ENCODE measurements around the gene SULT2A1. TPM values are rescaled to one million over a fixed set of nuclear protein-coding genes. Genes with fewer than 3 reads are reported as not detected.

The SULT2A1 gene
- total RNA-seq, 2 experiments from 2014 or later = not detected

Other genes starting within 250 kb of the SULT2A1 start
- gene EHD2, start 172.9 kb downstream of the SULT2A1 start, total RNA-seq = under 1 TPM; 0.10 to 0.17 TPM
- 100 to 1,000 TPM; 201 to 204 TPM for gene NOP53, start 140.8 kb downstream of the SULT2A1 start, total RNA-seq
- gene SELENOW, start 107.6 kb downstream of the SULT2A1 start, total RNA-seq = 100 to 1,000 TPM in 1 of 2 experiments, 10 to 100 TPM in 1; 98.8 to 101 TPM
- gene TPRX1, start 81.8 kb downstream of the SULT2A1 start, total RNA-seq = not detected
- not detected for gene CRX, start 64.4 kb downstream of the SULT2A1 start, total RNA-seq
- gene TPRX2, start 27.1 kb downstream of the SULT2A1 start, total RNA-seq = not detected
- not detected for gene BSPH1, start 105.9 kb upstream of the SULT2A1 start, total RNA-seq
- gene ELSPBP1, start 108.3 kb upstream of the SULT2A1 start, total RNA-seq = not detected
- not detected for gene CABP5, start 157.8 kb upstream of the SULT2A1 start, total RNA-seq
- 1 to 10 TPM; 1.9 to 3.4 TPM for gene PLA2G4C, start 224.5 kb upstream of the SULT2A1 start, total RNA-seq